Natural killer cell (primary cell): ENCODE measurements around the gene ZNF316. TPM values are rescaled to one million over a fixed set of nuclear protein-coding genes. Genes with fewer than 3 reads are reported as not detected.
A peak's percentile ranks its signal among the peaks of the same experiment; 100 is the strongest.
"Not testable (repeated sequence)": the region's sequence is repeated elsewhere in the genome, so short reads cannot be mapped to it uniquely, and the experiment has no call there.

Source experiments
- ATAC-seq, 3 donors: fragments of 150-1000 bp in 2 of 3; fragments of 200-7000 bp in 1 of 3; cut with Tn5 transposase; 1 replicate in 1 of 3; 2 replicates in 2 of 3; pipeline ENCODE4 v1.10.0; 2021; ENCODE audit warnings: mild to moderate bottlenecking in 2 of 3, moderate library complexity in 2 of 3
- DNase-seq, 2 donors: peaks; one replicate each; pipeline versions ENCODE4 v3.0.0 to v3.0.0-alpha.2; 2013 to 2021; ENCODE audit warnings: mixed read lengths in 1 of 2
- H3K27ac ChIP-seq: one replicate; pipeline ENCODE4 v1.5.1; 2013; ENCODE audit warnings: mild to moderate bottlenecking, low read length
- H3K27me3 ChIP-seq: one replicate; pipeline ENCODE4 v1.6.1; 2013; ENCODE audit warnings: low read length; ENCODE audit not compliant: control insufficient read depth, insufficient read depth
- H3K36me3 ChIP-seq: one replicate; pipeline ENCODE4 v1.6.1; 2013; ENCODE audit warnings: low read length; ENCODE audit not compliant: control insufficient read depth, insufficient read depth
- H3K4me1 ChIP-seq: one replicate; pipeline ENCODE4 v1.6.1; 2013; ENCODE audit warnings: low read length; ENCODE audit not compliant: control insufficient read depth, insufficient read depth
- H3K4me3 ChIP-seq: one replicate; pipeline ENCODE4 v1.5.1; 2013; ENCODE audit warnings: low read length
- H3K9me3 ChIP-seq: one replicate; pipeline ENCODE4 v1.6.1; 2013; ENCODE audit warnings: low read length; ENCODE audit not compliant: control insufficient read depth, insufficient read depth
- H3K27ac Mint-ChIP-seq, 2 donors: one replicate each; pipeline ENCODE4 v1.8.0; 2022; ENCODE audit warnings: mild to moderate bottlenecking in 2 of 2, mixed read lengths in 2 of 2, moderate library complexity in 1 of 2
- H3K27me3 Mint-ChIP-seq, 2 donors: one replicate each; pipeline ENCODE4 v1.8.0; 2022; ENCODE audit warnings: low read depth in 2 of 2, mixed read lengths in 2 of 2
- H3K36me3 Mint-ChIP-seq: one replicate; pipeline ENCODE4 v1.8.0; 2022; ENCODE audit warnings: mixed read lengths
- H3K4me1 Mint-ChIP-seq, 2 donors: one replicate each; pipeline ENCODE4 v1.8.0; 2022; ENCODE audit warnings: mixed read lengths in 2 of 2
- H3K4me3 Mint-ChIP-seq: one replicate; pipeline ENCODE4 v1.8.0; 2022; ENCODE audit warnings: mild to moderate bottlenecking, moderate library complexity, mixed read lengths
- H3K9me3 Mint-ChIP-seq, 2 donors: one replicate each; pipeline ENCODE4 v1.8.0; 2022; ENCODE audit warnings: mixed read lengths in 2 of 2
- WGBS: methylation state at CpG from one replicate; pipeline ENCODE4 v1.1.7; 2013; ENCODE audit warnings: missing lambda C conversion rate; ENCODE audit not compliant: insufficient coverage; 5-methylcytosine and 5-hydroxymethylcytosine counted together
- intact Hi-C: fragments of 100-400 bp; cut with micrococcal nuclease; formaldehyde crosslinking; loops from one replicate; pipeline ENCODE4 v1.14.2; 2022
- total RNA-seq, 4 donors: library from RNA; stranded (reverse); fragments of 120-200 nt in 1 of 4; gene quantifications; one replicate each; pipeline versions ENCODE4 v1.2.3 to v1.2.4, GENCODE V29; 2013 to 2022
- TF ChIP-seq, protein P1 (sequence below): fragments of 200-600 bp; IDR thresholded peaks from one replicate; pipeline ENCODE4 v1.8.0; 2022; ENCODE audit warnings: antibody characterized with exemption

Gene ZNF316
- total RNA-seq, 3 donors from 2014 or later (not counting 1 experiment from before 2014, with no cell fraction given), result 46.2 to 59.6 (median 49.5) TPM

DNA sequence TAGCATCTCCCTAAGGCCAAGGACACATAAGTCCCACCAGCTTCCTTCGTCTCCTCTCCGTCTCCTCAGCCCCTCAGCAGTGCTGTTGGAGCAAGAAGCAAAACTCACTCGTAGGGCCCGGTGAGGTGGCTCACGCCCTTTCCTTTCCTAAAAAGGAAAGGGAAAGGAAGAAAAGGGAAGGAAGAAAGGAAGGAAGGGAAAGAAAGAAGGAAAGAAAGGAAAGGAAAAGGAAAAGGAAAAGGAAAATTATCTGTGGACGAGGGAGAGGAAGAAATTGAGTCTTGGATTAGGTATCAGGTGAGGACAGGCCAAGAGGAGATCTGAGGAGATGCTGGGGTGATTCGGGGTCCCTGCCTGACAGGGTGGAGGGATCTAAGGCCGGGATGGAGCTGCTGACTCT lies 3.1 kb upstream of the ZNF316 start:
- no peaks in the 10 kb centered on the region for H3K36me3 Mint-ChIP-seq
- Histone ChIP-seq H3K4me1 (peaks cover 33% of the 10 kb centered on the region), H3K27ac (no peak overlapping the region), H3K4me3 (no peak overlapping the region), H3K27me3 (no peaks in the 10 kb centered on the region), H3K36me3 (no peaks in the 10 kb centered on the region), H3K9me3 (no peaks in the 10 kb centered on the region)
- TF ChIP-seq, protein P1, sequence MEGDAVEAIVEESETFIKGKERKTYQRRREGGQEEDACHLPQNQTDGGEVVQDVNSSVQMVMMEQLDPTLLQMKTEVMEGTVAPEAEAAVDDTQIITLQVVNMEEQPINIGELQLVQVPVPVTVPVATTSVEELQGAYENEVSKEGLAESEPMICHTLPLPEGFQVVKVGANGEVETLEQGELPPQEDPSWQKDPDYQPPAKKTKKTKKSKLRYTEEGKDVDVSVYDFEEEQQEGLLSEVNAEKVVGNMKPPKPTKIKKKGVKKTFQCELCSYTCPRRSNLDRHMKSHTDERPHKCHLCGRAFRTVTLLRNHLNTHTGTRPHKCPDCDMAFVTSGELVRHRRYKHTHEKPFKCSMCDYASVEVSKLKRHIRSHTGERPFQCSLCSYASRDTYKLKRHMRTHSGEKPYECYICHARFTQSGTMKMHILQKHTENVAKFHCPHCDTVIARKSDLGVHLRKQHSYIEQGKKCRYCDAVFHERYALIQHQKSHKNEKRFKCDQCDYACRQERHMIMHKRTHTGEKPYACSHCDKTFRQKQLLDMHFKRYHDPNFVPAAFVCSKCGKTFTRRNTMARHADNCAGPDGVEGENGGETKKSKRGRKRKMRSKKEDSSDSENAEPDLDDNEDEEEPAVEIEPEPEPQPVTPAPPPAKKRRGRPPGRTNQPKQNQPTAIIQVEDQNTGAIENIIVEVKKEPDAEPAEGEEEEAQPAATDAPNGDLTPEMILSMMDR, result no peak
- no peaks in the 10 kb centered on the region for H3K27me3 Mint-ChIP-seq
- 93% methylated on average over 7 of the region's 8 CpGs for WGBS
- ATAC-seq, result no peak
- H3K9me3 Mint-ChIP-seq, result no peaks in the 10 kb centered on the region
- no peak overlapping the region for H3K27ac Mint-ChIP-seq
- no peak overlapping the region for H3K4me3 Mint-ChIP-seq
- intact Hi-C loops, result no loop called here
- DNase-seq, result no peak
- peaks cover 7 to 19% of the 10 kb centered on the region in 2 donors for H3K4me1 Mint-ChIP-seq

DNA sequence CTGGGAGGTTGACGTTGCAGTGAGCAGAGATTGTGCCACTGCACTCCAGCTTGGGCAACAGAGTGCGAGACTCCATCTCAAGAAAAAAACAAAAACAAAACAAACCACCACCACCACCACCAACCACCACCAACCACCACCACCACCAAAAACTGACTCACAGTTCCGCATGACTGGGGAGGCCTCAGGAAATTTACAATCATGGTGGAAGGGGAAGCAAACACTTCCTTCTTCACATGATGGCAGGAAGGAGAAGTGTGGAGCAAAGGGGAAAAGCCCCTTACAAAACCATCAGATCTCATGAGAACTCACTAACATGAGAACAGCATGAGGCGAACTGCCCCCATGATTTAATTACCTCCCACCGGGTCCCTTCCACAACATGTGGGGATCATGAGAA lies 2.1 kb upstream of the ZNF316 start:
- intact Hi-C loops, H3K36me3 ChIP-seq, H3K27me3 ChIP-seq, H3K9me3 ChIP-seq, ATAC-seq, DNase-seq, H3K4me3 ChIP-seq, H3K27me3 Mint-ChIP-seq, H3K9me3 Mint-ChIP-seq, H3K36me3 Mint-ChIP-seq: not testable (repeated sequence)
- Mint-ChIP-seq H3K4me3 (peak overlapping the region; percentile 45), H3K27ac (peak overlapping the region in 1 of 2 donors; percentile 27), H3K4me1 (peaks cover 17 to 29% of the 10 kb centered on the region in 2 donors)
- WGBS, result 72% methylated on average over 4 of the region's 5 CpGs
- Histone ChIP-seq H3K4me1 (peaks cover 36% of the 10 kb centered on the region), H3K27ac (peak overlapping the region; percentile 1)

DNA sequence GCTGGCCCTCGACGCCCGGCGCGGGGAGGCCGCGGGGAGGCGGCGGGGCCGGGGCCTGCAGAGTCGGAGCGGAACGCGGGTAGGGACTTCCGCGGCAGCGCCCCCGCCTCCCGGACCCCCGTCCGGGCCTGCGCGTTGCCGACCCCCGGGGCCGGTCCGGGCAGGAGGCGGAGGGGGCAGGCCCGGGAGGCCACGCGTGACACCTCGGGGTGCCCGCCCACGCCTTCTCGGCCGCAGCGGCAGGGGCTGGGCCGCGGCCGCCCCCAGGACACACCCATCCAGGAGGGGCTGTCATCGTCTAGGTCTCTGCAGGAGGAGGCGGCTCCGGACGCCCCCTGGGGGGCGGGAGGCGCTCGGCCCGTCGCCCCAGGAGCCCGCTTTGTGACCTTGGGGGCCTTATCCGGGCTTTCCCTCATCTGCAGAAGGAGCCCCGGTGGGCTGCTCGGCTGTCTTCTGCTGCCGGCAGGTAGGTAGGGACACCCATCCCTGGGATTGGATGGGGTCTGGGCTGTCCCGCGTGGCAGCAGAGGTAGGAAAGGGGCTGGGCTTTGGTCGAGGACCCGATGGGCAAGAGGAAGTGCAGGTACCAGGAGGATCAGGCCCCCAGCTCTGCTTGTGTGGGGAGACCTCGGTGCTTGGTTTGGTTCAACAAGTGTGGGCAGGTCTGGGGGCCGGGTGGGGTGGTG lies 569 bp downstream of the ZNF316 start:
- peak overlapping the region; percentile 56 to 93 for H3K27ac Mint-ChIP-seq
- Histone ChIP-seq H3K4me1 (peaks cover 42% of the 10 kb centered on the region), H3K36me3 (peaks cover 18% of the 10 kb centered on the region), H3K27me3 (no peaks in the 10 kb centered on the region), H3K27ac (peak overlapping the region; percentile 57), H3K9me3 (no peaks in the 10 kb centered on the region), H3K4me3 (peak overlapping the region; percentile 52)
- intact Hi-C loops, result loop anchor here (1.0 kb wide), 1 partner anchor 48 kb away; no protein-coding TSS in a partner anchor
- WGBS, result under 1% methylated on average over 60 of the region's 60 CpGs
- ATAC-seq (peak; percentile 81 to 85 (median 81)), DNase-seq (peak; percentile 60 to 75)
- peak overlapping the region; percentile 85 for H3K4me3 Mint-ChIP-seq
- no peaks in the 10 kb centered on the region for H3K36me3 Mint-ChIP-seq
- no peaks in the 10 kb centered on the region for H3K27me3 Mint-ChIP-seq
- TF ChIP-seq, protein P1, result peak; percentile 26
- no peaks in the 10 kb centered on the region for H3K9me3 Mint-ChIP-seq
- H3K4me1 Mint-ChIP-seq, result peaks cover 20 to 44% of the 10 kb centered on the region in 2 donors

DNA sequence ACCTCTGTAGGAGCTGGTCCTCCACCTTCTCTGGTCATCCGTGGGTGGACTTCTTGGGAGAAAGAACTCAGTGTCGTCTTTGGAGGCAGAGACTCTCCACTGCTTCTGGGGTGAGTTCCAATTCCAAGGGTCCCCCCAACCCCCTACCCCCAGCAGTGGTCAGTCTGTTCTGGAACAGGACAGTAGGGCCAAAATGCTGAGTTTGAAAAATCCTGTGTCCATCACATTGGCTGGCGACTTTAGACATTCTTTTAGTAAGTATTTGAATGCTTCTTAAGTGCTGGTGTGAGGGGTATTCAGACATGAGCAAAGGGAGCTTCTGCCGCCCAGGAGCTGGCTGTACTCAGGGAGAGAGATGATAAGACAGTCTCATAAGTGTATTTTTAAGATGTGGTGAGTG lies 1.9 kb downstream of the ZNF316 start:
- Mint-ChIP-seq H3K27ac (peak overlapping the region; percentile 56 to 93), H3K9me3 (no peaks in the 10 kb centered on the region), H3K36me3 (no peaks in the 10 kb centered on the region), H3K4me1 (peaks cover 20 to 44% of the 10 kb centered on the region in 2 donors), H3K27me3 (no peaks in the 10 kb centered on the region), H3K4me3 (peak overlapping the region; percentile 61)
- Histone ChIP-seq H3K36me3 (peaks cover 32% of the 10 kb centered on the region), H3K27me3 (no peaks in the 10 kb centered on the region), H3K9me3 (no peaks in the 10 kb centered on the region), H3K4me1 (peaks cover 42% of the 10 kb centered on the region), H3K27ac (no peak overlapping the region), H3K4me3 (no peak overlapping the region)
- 96% methylated on average over 4 of the region's 4 CpGs for WGBS
- TF ChIP-seq, protein P1, result no peak
- DNase-seq, result no peak
- ATAC-seq, result no peak
- intact Hi-C loops, result no loop called here
